GM19239 (cell line): ENCODE results near the gene GDI1.

Source experiments
- DNase-seq: peaks from one replicate; pipeline ENCODE4 v3.0.0; 2011; ENCODE audit warnings: low spot score; ENCODE audit not compliant: insufficient read length
- FAIRE-seq: peaks from 2 replicates; lab custom pipeline; 2011; peaks lifted over from hg19 to GRCh38; lab: Jason Lieb, UNC

Gene GDI1

DNA sequence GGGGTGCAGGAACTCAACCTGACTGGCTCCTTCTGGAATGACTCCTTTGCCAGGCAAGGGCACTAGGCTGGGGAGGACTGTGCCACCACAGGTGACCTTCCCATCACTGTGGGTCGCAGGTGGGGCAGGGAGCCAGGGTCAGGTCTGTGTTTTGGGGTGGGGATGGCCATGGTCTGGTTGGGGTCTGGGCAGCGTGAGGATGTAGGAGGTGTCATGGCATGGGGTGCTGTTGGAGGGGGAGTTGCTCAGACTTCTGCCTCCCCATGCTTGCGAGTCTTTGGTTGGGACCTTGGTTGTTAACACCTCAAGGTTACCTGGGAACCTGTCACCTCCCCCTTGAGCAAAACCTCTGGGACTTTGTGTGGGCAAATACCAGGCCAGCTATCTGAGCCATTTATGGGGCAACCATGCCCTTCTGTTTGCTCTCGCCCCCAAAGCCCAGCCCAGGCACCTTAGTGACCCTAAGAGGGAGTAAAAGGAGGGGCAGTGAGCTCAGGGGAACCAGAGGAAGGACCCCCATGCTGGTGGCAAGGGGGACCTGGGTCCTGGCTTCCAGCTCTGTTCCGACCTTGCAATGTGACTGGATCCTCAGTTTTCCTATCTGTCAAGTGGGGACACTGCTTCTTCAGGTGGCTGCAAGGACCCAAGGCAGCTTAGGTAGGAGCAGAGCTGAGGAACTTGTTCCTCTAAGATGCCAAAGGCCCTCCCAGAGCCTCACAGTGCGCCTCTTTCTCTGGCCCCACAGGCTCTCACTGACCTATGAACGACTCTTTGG, 2.4 kb upstream of the GDI1 start:
- no peak for DNase-seq
- FAIRE-seq = no peak

- FAIRE-seq = no peak
- DNase-seq = no peak
These were observed 1.7 kb upstream of the GDI1 start for GRCh38 chrX:154435171-154435733.

DNA sequence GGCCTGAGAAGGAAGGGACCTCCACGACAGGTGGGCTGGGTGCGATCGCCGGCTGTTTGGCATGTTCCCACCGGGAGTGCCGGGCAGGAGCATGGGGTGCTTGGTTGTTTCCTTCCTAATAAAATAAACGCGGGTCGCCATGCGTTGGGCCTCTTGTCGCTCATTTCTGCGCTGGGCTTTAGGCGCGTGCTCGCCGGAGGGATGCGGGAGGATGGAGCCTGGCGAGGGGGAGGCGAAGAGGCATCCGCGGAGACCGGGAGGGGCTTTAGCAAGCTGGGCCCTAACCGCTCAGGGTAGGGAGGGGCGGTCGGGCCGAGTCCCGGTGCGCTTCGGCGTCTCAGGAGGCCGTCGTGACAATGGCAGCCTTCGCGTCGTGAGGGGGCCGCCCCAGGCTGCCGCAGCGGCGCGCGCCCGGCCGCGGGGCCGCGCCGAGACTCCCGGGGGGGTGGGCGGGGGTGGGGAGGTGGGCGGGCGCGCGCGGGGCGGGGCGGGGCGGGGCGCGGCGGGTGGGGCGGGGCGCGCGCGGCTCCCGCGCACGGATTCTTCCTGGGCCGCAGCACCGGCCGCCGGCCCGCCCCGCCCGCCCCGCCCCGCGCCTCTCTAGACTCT, 476 bp upstream of the GDI1 start:
- FAIRE-seq (peak; percentile 39), DNase-seq (peak; percentile 71)

DNA sequence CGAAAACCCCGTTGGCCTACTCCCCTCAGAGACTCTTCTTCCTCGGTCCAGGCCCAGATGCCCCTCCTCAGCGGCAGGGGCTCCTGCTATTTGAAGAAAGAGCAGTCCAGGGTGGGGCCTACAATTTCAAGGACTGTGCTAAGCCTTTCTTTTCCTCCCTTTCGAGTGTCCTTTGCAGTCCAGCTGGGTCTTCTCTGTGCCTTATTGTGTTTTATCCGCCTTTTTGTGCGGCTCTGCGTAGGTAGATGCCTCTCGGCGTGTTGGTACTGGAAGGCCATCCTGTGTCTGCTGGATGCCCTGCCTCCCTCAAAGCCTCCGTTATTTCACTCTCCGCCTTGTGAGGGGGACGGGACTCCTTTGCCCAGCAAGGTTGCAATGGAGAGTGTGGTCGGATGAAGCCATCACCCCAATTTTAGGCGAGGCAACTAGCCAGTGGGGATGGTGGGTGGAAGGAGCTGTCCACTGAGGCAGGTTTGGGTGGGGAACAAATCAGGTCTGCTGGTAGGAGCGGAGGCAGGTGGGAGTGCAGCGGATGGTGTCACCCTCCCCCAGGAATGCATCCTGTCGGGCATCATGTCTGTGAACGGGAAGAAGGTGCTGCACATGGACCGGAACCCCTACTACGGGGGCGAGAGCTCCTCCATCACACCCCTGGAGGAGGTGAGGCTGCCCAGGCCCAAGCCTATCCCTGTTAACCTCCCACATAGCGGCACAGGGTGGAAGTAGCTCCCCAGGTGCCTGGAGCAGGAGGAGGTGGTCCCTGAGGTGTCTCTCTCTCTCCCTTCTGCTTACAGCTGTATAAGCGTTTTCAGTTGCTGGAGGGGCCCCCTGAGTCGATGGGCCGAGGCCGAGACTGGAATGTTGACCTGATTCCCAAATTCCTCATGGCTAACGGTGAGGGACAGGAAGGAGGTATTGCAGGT, 1.3 kb downstream of the GDI1 start:
- FAIRE-seq = no peak

GRCh38 chrX:154439841-154440240, 2.9 kb downstream of the GDI1 start:
- FAIRE-seq = no peak
- no peak for DNase-seq

More for the DNA sequence above, 1.3 kb downstream of the GDI1 start:
- no peak for DNase-seq

DNA sequence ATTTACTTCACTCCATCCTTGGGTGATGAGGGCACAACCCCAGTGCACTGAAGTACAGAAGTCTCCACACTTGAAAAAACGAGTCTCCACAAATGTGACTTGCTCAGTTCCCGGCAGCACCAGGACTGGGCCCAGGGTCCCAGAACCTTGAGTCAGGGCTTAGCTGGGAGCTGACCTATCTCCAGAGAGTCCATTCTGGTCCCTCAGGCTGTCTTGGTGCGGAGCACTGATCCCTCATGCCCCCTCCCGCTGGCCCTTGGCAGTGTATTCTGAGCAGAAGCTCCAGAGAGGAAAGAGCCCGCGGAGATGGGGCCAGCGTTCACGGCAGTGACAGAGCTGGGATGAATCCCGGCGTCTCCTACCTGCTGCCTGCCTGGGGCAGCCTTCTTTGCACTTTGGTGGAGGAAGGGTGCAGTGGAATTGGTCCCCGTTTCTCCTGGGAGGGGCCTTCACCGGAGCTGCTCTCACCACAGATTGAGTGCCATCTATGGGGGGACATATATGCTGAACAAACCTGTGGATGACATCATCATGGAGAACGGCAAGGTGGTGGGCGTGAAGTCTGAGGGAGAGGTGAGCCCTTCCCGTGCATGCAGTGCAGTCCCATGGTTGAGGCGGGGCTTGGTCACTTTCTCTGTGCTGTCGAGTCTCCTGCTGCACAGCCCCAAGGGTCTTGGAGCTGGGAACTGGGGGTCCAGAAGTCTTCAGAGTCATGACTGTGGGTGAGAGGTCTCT, 3.8 kb downstream of the GDI1 start:
- DNase-seq = no peak
- FAIRE-seq = no peak

DNA sequence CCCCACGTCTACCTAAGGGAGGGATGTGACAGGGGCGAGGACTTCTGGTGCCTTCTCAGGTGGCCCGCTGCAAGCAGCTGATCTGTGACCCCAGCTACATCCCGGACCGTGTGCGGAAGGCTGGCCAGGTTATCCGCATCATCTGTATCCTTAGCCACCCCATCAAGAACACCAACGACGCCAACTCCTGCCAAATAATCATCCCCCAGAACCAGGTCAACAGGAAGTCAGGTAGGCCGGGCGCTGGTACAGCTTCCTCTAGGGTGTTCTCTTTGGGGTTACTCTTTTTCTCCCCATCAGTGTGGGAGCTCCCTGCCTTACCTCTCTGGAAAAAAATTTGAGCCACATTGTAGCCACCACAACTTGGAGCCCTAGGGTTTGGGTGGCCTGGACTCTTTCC, 4.6 kb downstream of the GDI1 start:
- no peak for FAIRE-seq
- DNase-seq = no peak

DNA sequence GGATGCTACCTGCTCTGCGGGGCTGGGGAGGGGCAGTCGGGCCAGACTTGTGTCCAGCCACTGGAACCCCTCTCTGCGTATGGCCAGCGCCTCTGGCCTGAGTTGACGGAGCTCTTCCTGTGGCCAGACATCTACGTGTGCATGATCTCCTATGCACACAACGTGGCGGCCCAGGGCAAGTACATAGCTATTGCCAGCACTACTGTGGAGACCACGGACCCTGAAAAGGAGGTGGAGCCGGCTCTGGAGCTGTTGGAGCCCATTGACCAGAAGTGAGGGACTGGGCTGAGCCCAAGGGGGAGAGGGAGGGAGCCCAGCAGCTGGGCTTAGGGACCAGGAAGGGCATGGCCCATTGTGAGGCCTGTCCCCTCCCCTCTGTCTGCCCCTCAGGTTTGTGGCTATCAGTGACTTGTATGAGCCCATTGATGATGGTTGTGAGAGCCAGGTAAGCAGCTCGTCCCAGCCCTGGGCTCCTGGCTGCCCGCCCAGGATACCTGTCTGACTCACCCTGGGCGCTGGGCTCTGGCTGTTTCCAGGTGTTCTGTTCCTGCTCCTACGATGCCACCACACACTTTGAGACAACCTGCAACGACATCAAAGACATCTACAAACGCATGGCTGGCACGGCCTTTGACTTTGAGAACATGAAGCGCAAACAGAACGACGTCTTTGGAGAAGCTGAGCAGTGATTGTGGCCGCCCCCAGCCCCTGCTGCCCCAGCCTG, 5.2 kb downstream of the GDI1 start:
- FAIRE-seq = no peak

DNA sequence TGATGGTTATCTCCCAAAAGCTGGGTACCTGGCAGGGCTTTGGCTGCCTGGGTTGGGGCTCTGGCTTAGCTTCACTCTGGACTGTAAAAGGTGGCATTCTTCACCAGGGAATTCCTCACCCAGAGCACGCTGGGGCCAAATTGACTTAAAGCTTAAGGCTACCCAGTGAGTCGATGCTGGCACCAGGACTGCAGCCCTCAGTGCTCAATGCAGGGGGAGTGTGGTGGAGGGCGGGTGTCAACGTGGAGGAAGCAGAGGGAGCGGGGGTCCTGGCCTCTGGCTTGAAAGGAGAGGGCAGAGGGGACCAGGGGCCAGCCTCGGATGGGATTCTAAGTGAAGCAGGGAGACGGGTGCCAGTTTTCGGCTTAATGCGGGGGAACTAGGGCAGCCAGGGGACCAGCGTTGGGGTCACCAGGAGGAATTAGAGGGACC, 6.5 kb downstream of the GDI1 start:
- DNase-seq (no peak), FAIRE-seq (no peak)

More for the DNA sequence above, 5.2 kb downstream of the GDI1 start:
- no peak for DNase-seq

GRCh38 chrX:154443992-154444754, 7.2 kb downstream of the GDI1 start, which contains the start of gene FAM50A:
TSS of gene FAM50A (plus strand) at chrX:154444141. CDS start at chrX:154444236, 95 bp downstream.
- peak; percentile 89 for FAIRE-seq
- DNase-seq = peak; percentile 86

DNA sequence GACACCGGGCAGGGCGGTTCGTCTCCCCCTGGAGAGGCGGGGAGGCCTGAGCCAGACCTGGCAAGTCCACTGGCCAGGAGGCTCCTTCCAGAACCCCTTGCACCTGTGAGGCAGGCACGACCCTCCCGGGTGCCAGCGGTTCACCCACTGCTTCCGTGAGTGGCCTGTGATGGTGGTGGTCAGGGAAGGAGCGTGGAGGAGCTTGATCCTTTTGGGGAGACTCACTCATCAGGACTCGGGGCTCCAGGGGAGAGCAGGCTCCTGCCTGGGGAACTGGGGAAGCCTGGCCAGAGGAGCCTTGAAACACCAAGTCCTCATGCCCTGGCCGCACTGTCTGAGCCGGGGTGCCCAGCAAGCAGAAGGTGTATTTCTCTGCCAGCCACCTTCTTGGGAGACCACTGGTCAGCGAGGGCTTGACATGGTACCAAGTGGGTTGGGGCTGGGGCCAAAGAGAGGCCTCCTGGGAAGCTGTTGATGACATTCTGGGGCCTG, 7.8 kb downstream of the GDI1 start:
- DNase-seq = no peak
- FAIRE-seq = no peak

- no peak for FAIRE-seq
These were observed 8.8 kb downstream of the GDI1 start for GRCh38 chrX:154445776-154446175.

GRCh38 chrX:154446430-154446829, 9.5 kb downstream of the GDI1 start:
- FAIRE-seq (no peak), DNase-seq (no peak)

More at GRCh38 chrX:154445776-154446175, 8.8 kb downstream of the GDI1 start:
- DNase-seq = no peak

- no peak for FAIRE-seq
- DNase-seq = no peak
These were observed 11.5 kb downstream of the GDI1 start for GRCh38 chrX:154448484-154448883.

- no peak for FAIRE-seq
- DNase-seq = no peak
These were observed 12.7 kb downstream of the GDI1 start for GRCh38 chrX:154449618-154450017.

GRCh38 chrX:154450312-154450711, 13.4 kb downstream of the GDI1 start:
- DNase-seq (no peak), FAIRE-seq (no peak)

DNA sequence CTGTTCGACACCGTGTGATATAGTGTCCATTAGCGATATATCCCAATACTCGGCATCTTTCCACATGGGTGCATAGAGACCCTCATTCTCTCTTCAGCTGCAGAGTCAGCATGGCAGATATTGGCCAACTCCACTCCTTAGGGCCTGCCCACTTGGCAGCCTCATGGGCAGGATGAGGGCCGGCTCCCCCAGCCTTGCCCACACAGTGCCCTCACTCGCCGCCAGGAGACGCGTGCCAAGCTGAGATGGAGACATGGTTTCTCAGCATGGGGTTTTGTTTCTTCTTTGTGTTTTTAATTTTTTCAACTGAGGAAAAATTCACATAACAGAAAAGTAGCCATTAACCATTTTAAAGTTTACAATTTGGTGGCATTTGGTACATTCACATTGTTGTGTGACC, 15.9 kb downstream of the GDI1 start:
- DNase-seq (no peak), FAIRE-seq (no peak)

DNA sequence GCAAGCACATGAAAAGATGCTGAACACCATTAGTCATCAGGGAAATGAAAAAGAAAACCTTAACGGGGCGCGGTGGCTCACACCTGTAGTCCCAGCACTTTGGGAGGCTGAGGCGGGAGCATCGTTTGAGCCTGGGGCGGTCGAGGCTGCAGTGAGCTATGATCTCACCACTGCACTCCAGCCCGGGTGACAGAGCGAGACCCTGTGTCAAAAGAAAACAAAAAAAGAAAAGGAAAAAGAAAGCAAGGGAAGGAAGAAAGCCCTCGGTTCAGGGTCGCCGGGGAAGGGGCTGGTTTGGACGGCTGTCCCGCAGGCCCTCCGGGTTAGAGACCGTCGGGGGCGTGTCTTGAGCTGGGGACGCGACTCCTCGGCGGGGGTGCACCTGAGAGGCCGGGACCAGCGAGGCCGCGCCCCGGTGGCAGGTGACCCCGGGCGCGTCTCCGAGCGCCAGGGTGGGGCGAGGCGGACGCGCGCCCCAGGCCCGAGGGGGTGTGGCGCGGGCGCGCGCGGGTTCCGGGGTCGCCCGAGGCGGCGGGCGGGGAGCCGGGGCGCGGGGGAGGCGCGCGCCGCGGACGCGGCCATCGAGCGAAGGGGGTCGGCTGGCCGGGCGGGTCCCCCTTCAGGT, 20.6 kb downstream of the GDI1 start:
- FAIRE-seq = peak; percentile 14
- DNase-seq = peak; percentile 58
